Hindlimb muscle (tissue), 1 donor: ENCODE results near the gene SPATA3. TPM values are rescaled to one million over a fixed set of nuclear protein-coding genes. Genes with fewer than 3 reads are reported as not detected.
"Not testable (repeated sequence)": the region's sequence is repeated elsewhere in the genome, so short reads cannot be mapped to it uniquely, and the experiment has no call there.

ENCODE experiments used
- DNase-seq: peaks from one replicate; pipeline ENCODE4 v3.0.0-alpha.2; 2013
- polyA plus RNA-seq: library from polyadenylated mRNA; unstranded; fragments of 120-200 nt; gene quantifications from one replicate; pipeline ENCODE4 v1.2.1, GENCODE V29; 2013; ENCODE audit not compliant: insufficient read length

SPATA3 gene
- not detected for polyA plus RNA-seq

- DNase-seq: no peak
Observed at GRCh38 chr2:230995821-230996220, at the start of gene SPATA3. TSS of gene SPATA3 (plus strand) at chr2:230996121. CDS start at chr2:230996234, 113 bp downstream.

GRCh38 chr2:230946429-230947234 is 49.3 kb upstream of the SPATA3 start:
- no peak for DNase-seq

GRCh38 chr2:230947235-230947576 is 48.7 kb upstream of the SPATA3 start:
- no peak for DNase-seq

GRCh38 chr2:230947908-230948365 is 48.0 kb upstream of the SPATA3 start:
- DNase-seq: no peak

GRCh38 chr2:230949966-230950873 is 45.7 kb upstream of the SPATA3 start:
- DNase-seq: no peak

- no peak for DNase-seq
Observed at GRCh38 chr2:230950874-230951339, 45.0 kb upstream of the SPATA3 start.

- DNase-seq: no peak
Observed at GRCh38 chr2:230951396-230951795, 44.5 kb upstream of the SPATA3 start.

GRCh38 chr2:230952226-230952956 is 43.5 kb upstream of the SPATA3 start:
- no peak for DNase-seq

- DNase-seq: no peak
Observed at GRCh38 chr2:230953845-230954244, 42.1 kb upstream of the SPATA3 start.

GRCh38 chr2:230954746-230955145 is 41.2 kb upstream of the SPATA3 start:
- no peak for DNase-seq

GRCh38 chr2:230955163-230955737 is 40.7 kb upstream of the SPATA3 start:
- no peak for DNase-seq

- peak; percentile 36 for DNase-seq
Observed at GRCh38 chr2:230956827-230957755, 38.8 kb upstream of the SPATA3 start.

GRCh38 chr2:230957756-230958391 is 38.0 kb upstream of the SPATA3 start:
- no peak for DNase-seq

- DNase-seq: no peak
Observed at GRCh38 chr2:230958820-230959756, 36.8 kb upstream of the SPATA3 start.

GRCh38 chr2:230960026-230960425 is 35.9 kb upstream of the SPATA3 start:
- DNase-seq: no peak

- no peak for DNase-seq
Observed at GRCh38 chr2:230961091-230961491, 34.8 kb upstream of the SPATA3 start.

- DNase-seq: no peak
Observed at GRCh38 chr2:230964136-230964730, 31.7 kb upstream of the SPATA3 start.

GRCh38 chr2:230967113-230967512 is 28.8 kb upstream of the SPATA3 start:
- DNase-seq: no peak

GRCh38 chr2:230968314-230968713 is 27.6 kb upstream of the SPATA3 start:
- not testable (repeated sequence) for DNase-seq
